Ramos (cell line): Measurements from ENCODE around the gene NKX1-1.
"Not testable (repeated sequence)": the region's sequence is repeated elsewhere in the genome, so short reads cannot be mapped to it uniquely, and the experiment has no call there.

Experiments
- in situ Hi-C: fragments of 300-500 bp; cut with MboI; formaldehyde crosslinking; loops from one replicate; pipeline ENCODE4 v1.14.3; 2022; ENCODE audit warnings: low sequenced_read_pairs; ENCODE audit not compliant: unreplicated experiment

The NKX1-1 gene

DNA sequence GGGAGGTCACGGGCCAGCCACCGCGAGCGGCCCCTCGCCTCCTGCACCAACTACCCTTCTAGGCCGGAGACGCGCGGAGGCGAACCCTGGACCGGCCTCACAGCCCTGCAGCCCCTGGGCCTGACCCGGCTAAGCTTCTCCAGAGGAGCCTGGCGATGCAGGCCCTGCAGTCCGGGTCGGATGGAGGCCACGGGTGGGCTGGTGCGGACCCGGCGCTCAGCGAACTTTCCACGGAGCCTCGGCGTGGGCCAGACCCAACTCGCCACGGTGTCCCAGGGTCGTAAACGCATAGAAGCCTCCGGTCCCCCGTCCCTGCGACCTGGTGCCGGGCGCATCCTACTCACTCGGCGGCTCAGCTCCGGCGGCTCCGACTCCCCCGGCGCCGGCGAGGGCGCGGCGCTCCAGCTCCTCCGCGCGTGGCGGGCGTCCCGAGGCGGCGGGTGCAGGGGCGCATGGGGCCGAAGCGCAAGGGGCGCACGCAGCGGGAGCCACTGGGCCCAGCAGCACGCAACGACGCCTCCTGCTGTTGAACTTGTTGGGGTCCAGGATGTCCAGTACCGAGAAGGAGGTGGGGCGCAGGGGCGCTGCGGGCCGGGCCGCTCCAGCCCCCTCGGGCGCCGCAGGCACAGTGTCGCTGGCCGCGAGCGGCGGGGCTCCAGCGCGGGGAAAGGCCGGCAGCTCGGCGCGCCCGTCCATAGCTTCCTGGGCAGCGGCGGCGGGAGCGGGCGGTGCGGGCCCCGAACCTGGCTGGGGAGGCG lies 427 bp downstream of the NKX1-1 start:
- in situ Hi-C loops, result no loop called here

DNA sequence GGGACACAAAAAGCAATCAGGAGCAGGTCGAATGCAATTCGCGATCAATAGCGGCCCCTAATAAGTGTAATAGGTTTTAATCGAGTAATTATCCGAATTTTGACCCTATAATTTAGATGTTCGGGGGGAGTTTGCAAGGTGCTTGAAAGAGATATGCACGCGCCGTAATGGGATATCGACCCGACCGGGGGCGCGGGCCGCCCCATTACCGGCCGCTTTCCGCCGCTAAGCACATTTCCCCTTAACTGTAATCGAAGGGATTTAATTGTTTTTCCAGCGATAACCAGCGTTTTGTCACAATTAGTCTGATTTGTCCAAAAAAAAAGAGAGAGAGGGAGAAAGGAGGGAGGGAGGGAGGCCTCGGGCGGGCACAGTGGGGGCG lies 997 bp downstream of the NKX1-1 start:
- in situ Hi-C loops, result no loop called here

DNA sequence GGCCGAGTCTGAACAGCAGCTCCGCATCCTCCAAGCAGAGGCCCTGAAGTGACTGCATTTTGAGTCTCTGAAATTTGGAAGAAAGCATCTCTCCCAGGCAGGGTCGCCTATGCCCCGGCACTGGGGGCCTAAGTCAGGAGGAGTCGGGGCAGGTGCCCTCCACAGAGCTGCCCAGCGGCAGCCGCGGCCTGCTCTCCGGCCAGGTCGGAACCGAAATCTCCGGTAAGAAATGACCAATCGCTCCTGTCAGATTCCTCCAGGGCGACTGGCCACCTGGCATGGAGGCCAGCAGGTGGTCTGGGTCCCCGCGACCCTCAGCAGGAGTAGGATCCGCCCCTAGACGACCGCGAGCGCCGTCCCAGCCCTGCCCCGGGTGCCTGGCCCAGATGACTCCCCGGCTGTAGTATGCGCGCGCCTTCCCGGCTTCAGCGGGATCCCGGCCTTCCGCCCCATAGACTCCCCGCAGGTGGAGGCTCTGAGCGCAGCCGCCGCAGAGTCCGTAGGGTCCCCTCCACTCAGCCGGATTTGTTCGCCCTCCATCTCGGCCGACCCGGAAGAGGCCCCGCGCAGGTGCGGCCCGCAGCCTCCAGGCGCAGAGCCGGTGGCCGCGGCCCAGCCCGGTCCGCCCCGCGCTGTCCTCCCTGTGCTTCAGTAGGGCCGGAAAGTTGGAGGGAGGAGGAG lies 1.5 kb downstream of the NKX1-1 start:
- in situ Hi-C loops, result no loop called here

DNA sequence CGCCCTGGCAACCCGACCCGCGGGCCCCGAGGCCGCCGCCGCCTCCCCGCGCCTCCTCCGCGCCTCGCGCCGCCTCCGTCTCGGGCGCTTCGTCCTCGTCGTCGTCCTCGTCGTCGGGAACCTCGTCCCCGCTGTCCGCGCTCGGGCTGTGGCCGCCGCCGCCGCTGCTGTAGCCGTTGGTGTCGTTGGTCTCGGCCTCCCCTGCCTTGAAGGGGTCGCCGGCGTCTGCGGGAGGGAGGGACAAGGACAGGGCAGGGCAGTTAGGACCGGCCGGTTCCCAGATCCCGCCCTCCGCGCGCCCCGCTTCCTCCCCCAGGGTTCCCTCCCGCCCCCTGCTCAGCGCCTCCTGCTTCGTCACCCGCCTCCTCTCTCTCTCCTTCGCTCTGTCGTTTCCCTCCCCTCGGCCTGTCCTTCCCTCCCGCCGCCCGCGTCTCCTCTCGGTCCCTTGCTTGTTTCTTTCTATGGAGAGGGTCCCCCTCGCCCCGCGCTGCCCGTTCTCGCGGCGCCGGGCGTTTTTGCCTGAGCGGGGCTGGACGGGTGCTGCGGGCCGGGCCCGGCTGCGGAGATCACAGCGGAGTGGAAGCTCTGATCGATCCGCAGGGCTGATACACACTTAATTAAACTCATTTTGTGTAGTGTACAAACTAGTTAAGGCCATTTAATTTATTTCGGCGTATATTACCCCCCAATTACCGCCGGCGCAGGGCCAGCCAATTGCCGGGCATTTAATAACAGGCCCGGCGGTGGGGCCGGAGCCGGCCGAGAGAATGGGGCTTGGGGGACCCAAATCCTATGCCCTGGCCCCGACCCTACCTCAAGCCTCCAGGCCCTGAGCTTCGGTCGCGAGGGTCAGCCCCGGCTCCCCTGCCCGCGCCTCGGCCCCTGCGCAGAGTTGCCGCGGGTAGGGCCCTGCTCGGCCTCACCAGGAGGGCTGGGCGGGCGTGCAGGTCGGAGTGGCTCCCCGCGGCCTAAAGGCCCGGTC lies 2.4 kb downstream of the NKX1-1 start:
- in situ Hi-C loops, result no loop called here

DNA sequence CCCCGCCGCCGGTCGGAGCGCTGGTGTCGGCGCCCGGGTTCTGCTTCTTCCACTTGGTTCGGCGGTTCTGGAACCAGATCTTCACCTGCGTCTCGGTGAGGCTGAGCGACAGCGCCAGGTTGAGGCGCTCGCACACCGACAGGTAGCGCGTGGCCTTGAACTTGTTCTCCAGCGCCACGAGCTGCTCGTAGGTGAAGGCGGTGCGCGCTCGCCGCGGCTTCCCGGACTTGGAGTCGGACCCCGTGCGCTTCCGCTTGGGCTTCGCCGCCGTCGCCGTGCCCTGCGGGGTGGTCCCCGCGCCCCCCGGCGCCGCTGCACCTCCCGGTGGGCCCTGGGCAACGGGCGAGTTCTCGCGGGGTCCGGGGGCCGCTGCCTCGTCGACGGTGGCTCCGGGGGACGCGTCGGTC lies 3.1 kb downstream of the NKX1-1 start:
- in situ Hi-C loops, result no loop called here

DNA sequence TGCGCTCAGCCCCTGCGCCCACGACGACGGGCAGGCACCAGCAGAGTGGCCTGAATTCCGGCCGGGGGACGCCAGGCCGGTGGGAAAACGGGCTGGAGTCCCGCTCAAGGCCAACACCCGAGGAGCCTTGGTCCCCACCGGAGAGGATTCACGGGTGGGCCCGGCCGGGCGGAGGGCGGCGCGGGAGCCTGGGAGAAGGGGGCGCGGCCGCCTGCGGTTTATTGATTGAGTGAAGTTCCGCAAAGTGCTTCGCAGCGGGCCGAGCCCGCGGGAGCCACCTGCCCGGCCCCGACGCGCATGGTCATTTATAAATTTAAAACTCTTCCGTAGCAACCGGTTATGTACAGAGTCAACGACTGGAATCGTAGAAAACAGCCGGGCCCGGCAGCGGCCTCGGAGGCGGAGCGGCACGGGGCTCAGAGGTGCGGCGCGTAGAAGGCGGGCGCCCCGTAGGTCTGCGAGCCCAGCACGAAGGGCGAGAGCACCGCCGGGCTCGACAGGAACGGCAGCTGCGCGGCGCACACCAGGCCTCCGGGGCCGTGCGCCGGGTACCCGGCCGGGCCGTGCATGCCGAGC lies 3.6 kb downstream of the NKX1-1 start:
- in situ Hi-C loops, result no loop called here

DNA sequence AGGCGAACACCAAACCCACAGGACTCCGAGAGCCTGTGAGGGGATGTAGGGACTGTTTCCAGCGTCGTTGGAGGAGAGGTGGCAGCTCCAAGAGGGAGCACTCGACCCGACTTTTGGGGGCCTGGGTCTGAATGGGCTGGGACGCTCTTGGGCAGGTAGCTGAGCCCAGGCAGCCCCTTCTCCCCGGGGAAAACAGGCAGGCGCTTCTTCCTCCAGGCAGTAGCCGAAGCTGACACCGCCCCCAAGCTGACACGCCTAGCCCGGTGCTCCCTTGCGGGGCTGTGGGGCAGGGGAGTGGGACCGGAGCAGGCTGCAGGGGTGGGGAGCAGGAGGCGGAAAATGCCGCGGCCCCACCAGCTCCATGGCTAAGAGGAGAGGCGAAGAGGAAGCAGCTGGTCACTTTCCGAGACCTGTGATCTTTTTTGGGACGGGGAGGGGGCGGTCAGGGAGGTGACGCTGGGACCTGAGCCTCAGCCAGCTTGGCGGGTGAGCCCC lies 4.2 kb downstream of the NKX1-1 start:
- in situ Hi-C loops, result no loop called here

DNA sequence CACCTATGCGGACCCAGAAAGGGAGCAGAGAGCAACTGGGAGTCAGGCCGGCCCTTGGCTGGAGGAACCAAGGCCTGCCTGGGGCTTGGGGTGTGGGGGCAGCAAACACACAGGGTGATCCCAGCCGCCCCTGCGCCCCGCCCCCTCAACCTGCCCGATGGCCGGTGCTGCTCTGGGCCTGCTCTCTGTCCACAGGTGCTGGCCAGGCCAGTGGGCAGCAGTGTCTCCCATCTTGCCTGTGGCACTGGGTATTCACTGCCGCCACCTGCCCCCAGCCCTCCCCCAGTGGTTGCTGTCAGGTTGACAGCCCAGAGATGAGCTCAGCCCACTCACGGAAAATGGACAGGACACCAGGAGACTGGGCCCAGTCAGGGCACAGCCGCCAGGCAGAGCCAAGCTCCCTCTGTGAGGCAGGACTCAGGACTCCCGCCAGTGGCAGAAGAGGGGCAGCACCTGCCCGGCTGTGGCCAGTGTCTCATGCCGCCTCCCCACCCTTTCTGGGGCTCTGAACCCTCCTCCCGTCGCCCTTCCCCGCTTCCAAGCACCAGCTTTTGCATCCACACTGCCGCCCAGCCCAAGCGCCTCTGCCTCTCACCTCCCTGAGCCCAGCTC lies 4.7 kb downstream of the NKX1-1 start:
- in situ Hi-C loops, result no loop called here

DNA sequence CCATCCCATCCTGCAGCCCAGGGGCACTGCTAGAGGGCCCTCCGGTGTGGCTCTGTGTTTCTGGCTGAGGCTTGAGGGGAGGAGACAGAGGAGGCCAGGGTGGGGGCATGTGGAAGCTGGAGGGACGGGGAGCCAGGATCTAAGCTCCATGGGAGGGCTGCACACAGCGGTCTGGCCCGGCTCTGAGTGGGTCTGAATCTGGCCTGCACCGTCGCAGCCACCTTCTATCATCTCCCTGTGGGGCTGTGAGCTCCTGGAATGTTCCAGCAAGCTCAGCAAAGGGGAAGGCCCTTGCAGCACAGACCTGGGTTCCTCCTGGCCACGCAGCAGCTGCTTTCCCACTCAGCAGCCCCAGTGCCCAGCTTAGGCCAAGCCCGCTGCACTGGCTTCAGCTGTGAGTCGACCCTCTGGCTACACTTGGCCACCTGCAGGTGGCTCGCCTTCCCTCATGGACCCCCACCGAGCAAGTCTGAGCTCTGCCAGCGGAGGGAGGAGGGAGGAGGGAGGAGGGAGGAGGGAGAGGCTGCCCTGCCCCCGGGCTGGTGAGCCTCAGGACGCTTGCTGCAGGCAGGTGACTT lies 5.3 kb downstream of the NKX1-1 start:
- in situ Hi-C loops, result no loop called here

DNA sequence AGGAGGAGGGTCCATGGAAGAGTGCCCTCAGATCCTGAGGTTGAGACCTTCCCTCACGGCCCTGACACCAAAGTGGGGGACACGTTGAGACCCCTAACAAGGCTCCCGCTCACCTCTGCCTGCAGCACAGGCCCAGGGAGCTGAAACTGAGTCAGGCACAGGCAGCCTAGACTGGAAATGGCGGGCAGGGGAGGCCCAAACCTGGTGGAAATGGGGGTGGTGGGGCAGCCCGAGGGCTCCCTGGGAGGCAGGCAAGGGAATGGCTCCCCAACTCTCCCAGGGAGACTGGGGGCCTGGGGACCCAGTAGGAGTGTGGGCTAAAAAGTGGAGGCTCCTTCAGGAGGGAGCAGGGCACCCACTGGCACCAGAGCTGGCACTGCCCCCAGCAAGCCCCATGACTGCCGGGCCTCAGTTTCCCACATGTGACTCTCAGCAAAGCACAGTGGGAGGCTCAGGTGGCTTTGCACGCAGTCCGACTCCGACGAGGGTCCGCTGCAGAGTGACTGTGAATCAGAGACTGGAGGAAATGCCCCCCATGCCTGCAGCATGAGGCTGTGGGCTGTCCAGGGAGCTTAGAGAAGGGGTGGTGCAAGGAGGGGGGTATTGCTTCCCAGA lies 5.9 kb downstream of the NKX1-1 start:
- in situ Hi-C loops, result no loop called here

DNA sequence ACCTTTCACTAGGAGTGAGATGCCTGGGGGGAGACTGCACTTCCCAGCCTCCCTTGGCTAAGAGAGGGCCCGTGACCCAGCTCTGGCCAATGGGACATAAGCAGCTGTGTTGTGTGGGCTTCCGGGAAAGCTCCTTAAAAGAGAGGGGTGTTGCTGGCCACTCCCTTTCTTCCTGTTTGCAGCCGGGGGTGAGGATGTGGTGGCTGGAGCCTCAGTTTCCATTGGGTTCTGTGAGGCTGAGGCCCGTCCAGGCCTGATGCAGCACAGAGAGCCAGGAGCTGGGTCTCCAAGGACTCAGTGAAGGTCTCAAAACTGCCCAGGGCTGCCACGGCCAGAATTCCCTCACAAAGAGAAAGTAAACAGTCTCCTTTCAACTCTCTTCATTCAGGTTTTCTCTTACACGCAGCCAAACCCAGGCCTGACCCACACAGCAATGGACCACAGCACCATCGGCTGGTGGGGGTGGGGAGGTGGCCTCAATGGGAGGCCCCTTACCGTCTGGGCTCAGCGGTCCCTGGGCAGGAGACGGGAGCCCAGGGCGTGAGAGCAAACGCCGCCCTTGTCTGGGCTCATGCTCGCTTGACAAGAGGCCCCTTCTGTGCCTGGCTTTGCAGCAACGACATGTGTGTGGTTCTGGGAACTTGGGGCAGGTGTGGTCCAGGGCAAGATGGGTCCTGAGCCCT lies 6.6 kb downstream of the NKX1-1 start:
- in situ Hi-C loops, result no loop called here

DNA sequence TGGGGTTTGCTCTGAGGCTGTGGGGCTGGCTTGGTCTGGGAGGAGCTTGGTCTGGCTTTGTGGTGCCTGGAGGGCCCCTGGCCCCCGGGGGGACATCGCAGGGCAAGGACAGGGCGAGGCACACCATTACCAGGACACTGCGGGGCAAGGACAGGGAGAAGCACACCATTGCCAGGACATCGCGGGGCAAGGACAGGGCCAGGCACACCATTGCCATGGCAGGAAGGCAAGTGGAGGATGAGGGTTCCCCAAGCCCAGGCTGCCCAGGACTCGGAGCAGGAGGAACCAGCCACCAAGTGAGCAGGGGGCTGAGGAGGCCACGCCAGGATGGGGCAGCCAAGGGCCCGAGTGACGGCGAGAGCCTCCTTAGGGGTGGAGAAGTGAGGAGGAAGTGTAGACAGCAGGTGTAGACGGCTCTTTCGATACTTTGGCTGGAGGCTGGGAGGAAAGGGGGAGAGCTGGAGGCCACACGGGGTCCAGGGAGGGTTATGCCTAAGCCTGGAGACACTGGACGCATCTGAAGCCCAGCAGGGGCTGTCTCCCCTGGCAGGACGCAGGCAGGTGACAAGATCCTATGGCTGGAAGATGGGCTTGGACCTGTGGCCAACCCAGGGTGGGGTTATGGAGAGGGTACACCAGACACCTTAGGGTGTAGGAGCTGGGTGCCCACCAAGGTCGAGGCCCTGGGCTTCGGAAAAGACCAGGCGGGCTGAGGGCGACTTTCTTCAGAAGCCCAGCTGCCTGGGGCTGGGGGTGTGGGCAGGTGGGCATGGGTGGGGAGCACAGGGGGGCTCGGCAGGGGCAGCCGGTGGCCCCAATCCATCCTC lies 7.3 kb downstream of the NKX1-1 start:
- in situ Hi-C loops, result no loop called here

DNA sequence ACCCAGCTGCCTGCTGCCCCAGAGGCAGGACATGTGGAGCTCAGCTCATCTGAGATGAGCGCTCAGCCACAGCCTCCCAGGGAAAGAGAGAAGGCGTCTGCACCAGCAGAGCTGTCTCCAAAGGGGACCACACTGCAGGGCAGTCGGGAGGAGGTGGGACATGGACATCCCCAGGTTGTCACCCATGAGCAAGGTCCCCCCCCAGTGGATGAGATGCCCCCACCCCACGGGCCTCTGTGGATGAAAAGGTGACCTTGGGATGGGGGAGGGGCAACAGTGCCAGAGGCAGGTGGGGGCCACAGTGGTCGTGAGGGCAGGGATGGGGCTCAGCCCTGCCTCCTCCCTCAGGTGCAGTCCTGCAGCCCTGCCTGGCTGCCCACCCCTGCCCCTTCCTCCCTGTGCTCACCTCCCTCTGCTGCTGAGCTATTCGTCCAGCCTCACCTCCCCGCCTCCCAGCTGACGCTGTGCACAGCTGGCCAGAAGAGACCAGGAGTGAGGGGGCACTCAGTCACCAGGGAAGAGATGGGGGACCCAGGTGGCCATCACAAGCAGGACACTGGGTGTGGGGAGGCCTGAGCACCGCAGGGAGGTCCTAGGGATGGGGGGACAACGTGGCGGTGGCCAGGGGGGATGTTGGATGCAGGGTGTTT lies 9.3 kb downstream of the NKX1-1 start:
- in situ Hi-C loops, result no loop called here

DNA sequence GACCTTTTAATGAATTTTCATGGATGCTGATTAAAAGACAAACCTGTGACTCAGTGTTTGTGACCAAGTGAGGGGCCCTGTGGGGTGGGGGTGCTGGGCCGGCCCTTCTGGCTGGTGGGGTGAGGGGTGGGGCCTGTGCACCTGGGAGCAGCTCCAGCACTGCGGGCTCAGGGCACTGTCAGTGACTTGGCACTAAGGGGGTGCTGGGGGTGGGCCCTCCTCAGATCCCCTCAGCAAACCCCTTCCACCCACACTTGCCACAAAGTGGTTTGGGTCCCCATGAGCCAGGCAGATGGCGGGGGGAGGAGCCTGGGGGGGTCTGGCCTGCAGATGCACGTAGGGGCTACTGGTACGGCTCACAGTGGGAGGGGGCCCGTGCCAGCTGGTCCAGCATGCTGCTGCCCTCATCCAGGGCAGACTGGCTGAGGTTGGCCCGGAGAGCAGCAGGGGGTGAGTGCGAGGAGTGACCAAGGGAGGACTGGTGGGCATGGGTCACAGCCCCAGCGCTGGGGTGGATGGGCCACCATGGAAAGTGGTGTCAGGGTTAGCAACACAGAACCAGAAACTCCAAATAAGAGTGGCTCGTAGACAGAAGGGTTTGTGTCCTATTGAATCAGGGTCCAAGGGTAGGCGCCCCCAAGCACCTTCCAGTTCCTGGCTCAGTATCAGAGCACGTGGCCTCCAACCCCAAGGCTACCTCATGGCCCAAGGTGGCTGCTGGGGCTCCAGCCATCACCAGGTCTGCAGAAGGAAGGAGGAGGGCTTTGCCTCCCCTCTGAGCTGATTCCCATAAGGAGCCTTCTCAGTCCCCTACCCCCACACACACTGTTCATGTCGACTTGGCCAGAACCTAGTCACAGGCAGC lies 10.1 kb downstream of the NKX1-1 start:
- in situ Hi-C loops, result no loop called here

DNA sequence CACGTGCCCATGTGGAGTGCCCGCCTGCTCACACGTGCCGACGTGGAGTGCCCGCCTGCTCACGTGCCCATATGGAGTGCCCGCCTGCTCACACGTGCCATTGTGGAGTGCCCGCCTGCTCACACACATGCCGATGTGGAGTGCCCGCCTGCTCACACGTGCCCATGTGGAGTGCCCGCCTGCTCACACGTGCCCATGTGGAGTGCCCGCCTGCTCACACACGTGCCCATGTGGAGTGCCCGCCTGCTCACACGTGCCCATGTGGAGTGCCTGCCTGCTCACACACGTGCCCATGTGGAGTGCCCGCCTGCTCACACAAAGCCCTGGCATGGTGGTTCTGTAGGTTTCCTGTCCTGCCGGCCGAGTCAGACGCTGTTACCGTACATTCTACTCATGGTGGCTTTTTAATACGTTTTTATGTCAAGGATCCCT lies 10.8 kb downstream of the NKX1-1 start:
- in situ Hi-C loops, result not testable (repeated sequence)
